GM18526 (cell line): ENCODE data around the gene PITRM1.

ENCODE experiments used
- POLR2A ChIP-seq: IDR thresholded peaks from 3 replicates; pipeline ENCODE4 v1.6.1; 2011; ENCODE audit not compliant: insufficient read length; ENCODE audit errors: extremely low read depth

PITRM1 gene

GRCh38 chr10:3139216-3139910 lies 33.2 kb downstream of the PITRM1 start:
- no peak for TF ChIP-seq POLR2A

GRCh38 chr10:3137958-3138726 lies 34.4 kb downstream of the PITRM1 start:
- TF ChIP-seq POLR2A: no peak

GRCh38 chr10:3136763-3137611 lies 35.6 kb downstream of the PITRM1 start:
- no peak for TF ChIP-seq POLR2A

GRCh38 chr10:3136336-3136735 lies 36.2 kb downstream of the PITRM1 start:
- no peak for TF ChIP-seq POLR2A

- no peak for TF ChIP-seq POLR2A
Measured at GRCh38 chr10:3135006-3135405, 37.6 kb downstream of the PITRM1 start.

GRCh38 chr10:3133948-3134347 lies 38.6 kb downstream of the PITRM1 start:
- TF ChIP-seq POLR2A: no peak

- TF ChIP-seq POLR2A: no peak
Measured at GRCh38 chr10:3132036-3133025, 40.3 kb downstream of the PITRM1 start.

- no peak for TF ChIP-seq POLR2A
Measured at GRCh38 chr10:3131098-3131497, 41.5 kb downstream of the PITRM1 start.

- TF ChIP-seq POLR2A: no peak
Measured at GRCh38 chr10:3129581-3130340, 42.8 kb downstream of the PITRM1 start.

GRCh38 chr10:3128379-3129130 lies 44.0 kb downstream of the PITRM1 start:
- TF ChIP-seq POLR2A: no peak

- no peak for TF ChIP-seq POLR2A
Measured at GRCh38 chr10:3127921-3128320, 44.7 kb downstream of the PITRM1 start.

GRCh38 chr10:3126741-3127346 lies 45.7 kb downstream of the PITRM1 start:
- no peak for TF ChIP-seq POLR2A

- TF ChIP-seq POLR2A: no peak
Measured at GRCh38 chr10:3126249-3126648, 46.3 kb downstream of the PITRM1 start.
